ENCODE data around the gene GPC6.

GPC6 gene

GRCh38 chr13:93959796-93960533 lies 733.4 kb downstream of the GPC6 start:
- ChIA-PET POLR2A (no interaction called here), CTCF (no interaction called here)
- TF ChIP-seq CTCF (IDR thresholded peaks at IDR 0.05; ENCODE audit: insufficient read depth, low read length, missing control alignments): no peak
- H3K4me3 ChIP-seq (ENCODE audit: low read depth, low read length): no peak overlapping the region
- DNase-seq (ENCODE audit: low read depth, low spot score): no peak

- ChIA-PET POLR2A (no interaction called here), CTCF (interaction anchor here (1.1 kb wide), 1 partner anchor 8 kb away, joined by 4 read pairs; no protein-coding TSS in a partner anchor)
- no peak for TF ChIP-seq CTCF (IDR thresholded peaks at IDR 0.05; ENCODE audit: insufficient read depth, low read length, missing control alignments)
- DNase-seq (ENCODE audit: low read depth, low spot score): no peak
- H3K4me3 ChIP-seq (ENCODE audit: low read depth, low read length): no peak overlapping the region
These were observed 736.9 kb downstream of the GPC6 start for GRCh38 chr13:93963266-93964145.

- no peak for TF ChIP-seq CTCF (IDR thresholded peaks at IDR 0.05; ENCODE audit: insufficient read depth, low read length, missing control alignments)
- no peak for DNase-seq (ENCODE audit: low read depth, low spot score)
- ChIA-PET CTCF (no interaction called here), POLR2A (no interaction called here)
- no peak overlapping the region for H3K4me3 ChIP-seq (ENCODE audit: low read depth, low read length)
These were observed 737.5 kb downstream of the GPC6 start for GRCh38 chr13:93964146-93964512.

- POLR2A ChIA-PET: no interaction called here
- CTCF ChIA-PET: no interaction called here
- no peak for DNase-seq (ENCODE audit: low read depth, low spot score)
- no peak overlapping the region for H3K4me3 ChIP-seq (ENCODE audit: low read depth, low read length)
- no peak for TF ChIP-seq CTCF (IDR thresholded peaks at IDR 0.05; ENCODE audit: insufficient read depth, low read length, missing control alignments)
These were observed 739.0 kb downstream of the GPC6 start for GRCh38 chr13:93965587-93965986.

- DNase-seq (ENCODE audit: low read depth, low spot score): no peak
- TF ChIP-seq CTCF (IDR thresholded peaks at IDR 0.05; ENCODE audit: insufficient read depth, low read length, missing control alignments): no peak
- ChIA-PET CTCF (no interaction called here), POLR2A (no interaction called here)
- no peak overlapping the region for H3K4me3 ChIP-seq (ENCODE audit: low read depth, low read length)
These were observed 739.8 kb downstream of the GPC6 start for GRCh38 chr13:93966267-93966936.

GRCh38 chr13:93967286-93967685 lies 740.7 kb downstream of the GPC6 start:
- CTCF ChIA-PET: no interaction called here
- TF ChIP-seq CTCF (IDR thresholded peaks at IDR 0.05; ENCODE audit: insufficient read depth, low read length, missing control alignments): no peak

More at GRCh38 chr13:93967286-93967685, 740.7 kb downstream of the GPC6 start:
- POLR2A ChIA-PET: no interaction called here
- no peak overlapping the region for H3K4me3 ChIP-seq (ENCODE audit: low read depth, low read length)
- DNase-seq (ENCODE audit: low read depth, low spot score): no peak

Measured in AG04449 (cell line).